HG02678 (cell line): ENCODE results near the gene AGA.

Source experiments
- ATAC-seq: cut with Tn5 transposase; IDR thresholded peaks from one replicate; pipeline ENCODE4 v1.9.1; 2021; ENCODE audit warnings: mild to moderate bottlenecking, moderate library complexity; ENCODE audit not compliant: unreplicated experiment

Gene AGA

GRCh38 chr4:177391287-177391686, 51.0 kb downstream of the AGA start:
- ATAC-seq, result no peak

- ATAC-seq, result no peak
Measured at GRCh38 chr4:177386278-177386815, 55.9 kb downstream of the AGA start.

GRCh38 chr4:177385576-177386277, 56.5 kb downstream of the AGA start:
- no peak for ATAC-seq

- ATAC-seq, result no peak
Measured at GRCh38 chr4:177384856-177385397, 57.3 kb downstream of the AGA start.

GRCh38 chr4:177381762-177382310, 60.4 kb downstream of the AGA start:
- no peak for ATAC-seq
